ENCODE data around the gene CECR2.

DNA sequence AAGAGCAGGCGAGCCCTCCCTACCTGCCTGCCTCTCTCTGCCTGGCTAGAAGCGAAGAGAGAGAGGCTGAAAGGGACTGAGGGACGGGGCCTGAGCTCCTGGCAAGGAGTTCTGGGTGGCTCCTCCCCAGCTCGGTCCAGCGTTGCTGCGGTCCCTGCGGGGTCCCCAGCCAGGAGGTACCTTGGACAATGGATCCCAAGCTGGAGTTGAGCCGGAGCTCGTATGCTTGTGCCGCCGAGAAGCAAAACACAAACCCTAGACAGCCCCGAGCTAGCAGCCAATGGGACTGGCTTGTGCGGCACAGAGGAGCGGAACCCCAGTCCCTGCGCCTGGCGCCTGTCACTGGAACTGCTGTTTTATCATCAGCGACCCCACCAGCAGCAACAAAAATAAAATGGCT is 212.4 kb downstream of the CECR2 start:
- TF ChIP-seq CTCF (IDR thresholded peaks at IDR 0.05) (no peak), POLR2A (IDR thresholded peaks at IDR 0.05) (no peak), POLR2AphosphoS5 (IDR thresholded peaks at IDR 0.05) (no peak), EP300 (IDR thresholded peaks at IDR 0.05) (no peak)

Data from upper lobe of left lung (tissue), 4 donors.